LNCAP (cell line): Measurements from ENCODE around the gene SPAG6.

Experiments used
- TF ChIP-seq, protein P1 (sequence below): fragments of 450-650 bp; IDR thresholded peaks from 2 replicates; pipeline ENCODE4 v1.5.1; 2017; ENCODE audit warnings: mild to moderate bottlenecking

SPAG6 gene

DNA sequence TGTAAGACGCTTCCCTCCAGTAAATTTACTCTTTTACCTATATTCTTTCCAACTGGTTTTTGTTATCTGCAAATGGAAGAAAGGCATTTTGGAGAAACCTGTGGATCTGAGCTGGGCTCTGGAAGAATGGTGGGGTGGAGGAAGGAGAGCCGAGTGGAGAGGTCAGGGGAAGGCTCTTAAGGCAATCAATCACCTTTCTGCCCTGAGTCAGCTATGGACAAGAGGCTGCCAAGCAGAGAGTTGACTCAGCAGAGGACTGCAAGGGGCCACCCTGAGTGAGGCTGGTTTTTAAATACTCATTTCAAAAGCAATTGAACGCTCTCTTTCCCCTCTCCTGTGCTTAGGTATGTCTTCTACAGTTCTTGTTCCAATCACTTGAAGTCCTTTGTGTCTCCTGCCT is 81.8 kb downstream of the SPAG6 start:
- TF ChIP-seq, protein P1, sequence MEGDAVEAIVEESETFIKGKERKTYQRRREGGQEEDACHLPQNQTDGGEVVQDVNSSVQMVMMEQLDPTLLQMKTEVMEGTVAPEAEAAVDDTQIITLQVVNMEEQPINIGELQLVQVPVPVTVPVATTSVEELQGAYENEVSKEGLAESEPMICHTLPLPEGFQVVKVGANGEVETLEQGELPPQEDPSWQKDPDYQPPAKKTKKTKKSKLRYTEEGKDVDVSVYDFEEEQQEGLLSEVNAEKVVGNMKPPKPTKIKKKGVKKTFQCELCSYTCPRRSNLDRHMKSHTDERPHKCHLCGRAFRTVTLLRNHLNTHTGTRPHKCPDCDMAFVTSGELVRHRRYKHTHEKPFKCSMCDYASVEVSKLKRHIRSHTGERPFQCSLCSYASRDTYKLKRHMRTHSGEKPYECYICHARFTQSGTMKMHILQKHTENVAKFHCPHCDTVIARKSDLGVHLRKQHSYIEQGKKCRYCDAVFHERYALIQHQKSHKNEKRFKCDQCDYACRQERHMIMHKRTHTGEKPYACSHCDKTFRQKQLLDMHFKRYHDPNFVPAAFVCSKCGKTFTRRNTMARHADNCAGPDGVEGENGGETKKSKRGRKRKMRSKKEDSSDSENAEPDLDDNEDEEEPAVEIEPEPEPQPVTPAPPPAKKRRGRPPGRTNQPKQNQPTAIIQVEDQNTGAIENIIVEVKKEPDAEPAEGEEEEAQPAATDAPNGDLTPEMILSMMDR = no peak

- TF ChIP-seq, protein P1 = no peak
Measured at GRCh38 chr10:22427890-22428571, 82.7 kb downstream of the SPAG6 start.

- TF ChIP-seq, protein P1 = no peak
Measured at GRCh38 chr10:22429146-22429545, 83.8 kb downstream of the SPAG6 start.

DNA sequence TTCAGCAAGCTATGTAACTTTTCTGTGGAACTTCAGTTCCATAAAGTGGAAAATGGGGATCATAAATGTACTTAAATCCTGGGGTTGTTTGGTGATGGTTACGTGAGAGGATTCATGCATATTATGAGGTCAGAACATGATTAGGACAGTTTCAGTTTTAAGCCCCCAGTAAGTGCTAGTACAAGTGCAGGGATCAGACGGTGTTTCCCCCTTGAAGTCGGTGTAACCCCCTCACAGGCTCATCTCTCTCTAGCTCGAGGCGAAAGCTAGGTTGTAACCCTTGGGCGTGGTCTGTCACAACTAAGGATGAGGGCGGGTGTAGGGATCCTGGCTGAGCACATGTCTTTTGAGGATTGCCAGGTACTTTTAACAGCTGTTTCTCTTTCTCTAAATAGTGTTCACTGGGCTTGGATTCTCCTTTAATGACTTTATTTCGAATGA is 84.7 kb downstream of the SPAG6 start:
- TF ChIP-seq, protein P1 = no peak

DNA sequence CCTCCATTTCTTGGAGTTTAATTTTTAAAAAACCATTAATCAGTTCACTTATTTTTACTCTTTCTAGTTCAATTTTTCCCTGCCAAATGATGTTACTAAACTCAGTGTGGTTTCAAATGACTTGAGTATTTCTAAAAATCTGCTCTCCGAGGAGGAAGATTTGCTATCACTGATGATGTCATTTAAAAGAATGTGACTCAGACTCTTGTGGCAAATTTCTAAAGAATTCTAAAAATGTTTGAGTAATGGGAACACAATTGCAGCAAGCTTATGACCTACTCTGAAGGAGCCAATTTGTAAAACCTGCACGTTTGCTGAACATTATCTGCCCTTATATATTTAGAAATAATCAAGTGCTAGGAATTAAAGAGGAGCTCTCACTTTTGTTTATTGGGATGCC is 88.6 kb downstream of the SPAG6 start:
- TF ChIP-seq, protein P1 = no peak

DNA sequence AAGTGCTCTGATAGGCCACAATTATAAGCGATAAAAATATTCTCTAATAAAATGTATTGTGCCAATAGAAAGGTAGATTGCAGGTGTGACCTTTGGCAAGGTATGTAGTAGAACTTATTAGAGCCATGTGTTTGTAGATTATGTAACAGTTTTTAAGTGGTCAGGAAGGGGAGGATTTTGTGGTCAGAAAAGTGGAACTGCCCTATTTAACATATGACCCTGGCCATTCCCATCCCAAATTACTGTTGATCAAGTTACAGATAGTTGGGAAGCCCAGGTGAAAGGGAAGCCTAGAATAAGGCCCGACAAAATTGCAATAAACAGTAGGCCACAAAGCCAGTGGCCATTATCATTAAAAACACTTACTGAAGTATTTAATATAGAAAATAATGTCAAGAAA is 89.2 kb downstream of the SPAG6 start:
- TF ChIP-seq, protein P1 = no peak

- TF ChIP-seq, protein P1 = no peak
Measured at GRCh38 chr10:22435650-22436049, 90.4 kb downstream of the SPAG6 start.

DNA sequence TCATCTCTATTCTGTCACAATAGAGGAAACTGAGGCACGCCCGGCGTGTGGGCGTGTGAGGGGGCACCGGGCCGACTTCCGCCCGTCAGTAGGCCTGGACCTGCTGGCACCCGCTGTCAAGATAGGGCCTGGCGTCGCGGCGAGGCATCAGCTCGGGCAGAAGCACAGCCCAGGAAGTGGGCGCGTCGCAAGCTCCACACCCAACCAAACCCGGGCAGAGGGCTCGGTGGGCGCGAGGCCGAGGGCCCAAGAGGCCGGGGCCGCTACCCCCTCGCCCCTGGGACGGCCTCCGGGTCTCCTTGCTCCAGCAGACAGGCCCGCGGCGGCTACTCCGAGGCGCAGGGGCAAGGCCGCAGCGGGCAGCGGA is 91.2 kb downstream of the SPAG6 start:
- TF ChIP-seq, protein P1 = no peak
